Measurements from ENCODE around the gene INTS3.
A peak's percentile ranks its signal among the peaks of the same experiment; 100 is the strongest.
"Not testable (repeated sequence)": the region's sequence is repeated elsewhere in the genome, so short reads cannot be mapped to it uniquely, and the experiment has no call there.

INTS3 gene

DNA sequence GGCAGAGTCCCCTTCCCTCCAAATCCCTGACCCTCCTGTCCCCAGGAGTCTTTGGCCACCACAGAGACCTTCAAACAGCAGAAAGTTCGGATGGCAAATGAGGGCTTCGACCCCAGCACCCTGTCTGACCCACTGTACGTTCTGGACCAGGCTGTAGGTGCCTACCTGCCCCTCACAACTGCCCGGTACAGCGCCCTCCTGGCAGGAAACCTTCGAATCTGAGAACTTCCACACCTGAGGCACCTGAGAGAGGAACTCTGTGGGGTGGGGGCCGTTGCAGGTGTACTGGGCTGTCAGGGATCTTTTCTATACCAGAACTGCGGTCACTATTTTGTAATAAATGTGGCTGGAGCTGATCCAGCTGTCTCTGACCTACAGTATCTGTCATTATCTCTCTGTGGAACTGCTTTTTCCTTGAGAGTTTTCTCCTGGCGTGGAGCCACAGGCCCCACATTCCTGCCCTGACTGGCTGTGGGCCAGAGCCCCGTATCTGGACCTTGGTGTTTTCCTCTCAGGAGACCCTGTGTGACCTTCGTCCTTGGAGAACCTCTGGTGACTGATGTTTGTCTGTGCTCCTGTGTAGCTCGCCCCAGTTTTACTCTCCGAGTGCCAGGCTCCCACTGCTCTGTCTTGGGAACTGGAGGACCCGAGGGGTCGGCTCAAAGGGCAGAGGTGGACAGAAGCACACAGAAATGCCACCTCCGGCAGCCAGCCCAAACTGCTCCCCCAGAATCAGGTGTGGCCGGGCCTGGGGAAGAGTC, 52.1 kb downstream of the INTS3 start:
- no peak for DNase-seq

DNA sequence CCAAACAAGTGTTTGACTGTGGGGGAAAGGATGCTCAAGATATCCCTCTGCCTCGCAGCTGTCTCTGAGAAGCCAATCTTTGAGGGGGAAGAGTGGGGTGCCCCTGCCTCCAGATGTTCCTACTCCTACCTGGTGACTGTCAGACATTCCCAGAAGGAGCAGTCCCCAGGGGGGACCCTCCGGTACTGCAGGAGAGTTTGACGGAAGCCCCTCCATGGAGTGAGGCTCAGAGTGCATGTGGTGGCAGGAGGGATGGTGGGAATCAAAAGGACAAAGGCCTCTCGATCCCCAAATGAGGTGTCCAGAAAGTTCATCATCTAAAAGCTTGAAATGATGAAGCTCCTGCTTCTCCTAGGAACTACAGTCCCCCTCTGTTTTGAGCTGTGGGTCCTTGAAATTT, 52.7 kb downstream of the INTS3 start:
- DNase-seq: no peak

DNA sequence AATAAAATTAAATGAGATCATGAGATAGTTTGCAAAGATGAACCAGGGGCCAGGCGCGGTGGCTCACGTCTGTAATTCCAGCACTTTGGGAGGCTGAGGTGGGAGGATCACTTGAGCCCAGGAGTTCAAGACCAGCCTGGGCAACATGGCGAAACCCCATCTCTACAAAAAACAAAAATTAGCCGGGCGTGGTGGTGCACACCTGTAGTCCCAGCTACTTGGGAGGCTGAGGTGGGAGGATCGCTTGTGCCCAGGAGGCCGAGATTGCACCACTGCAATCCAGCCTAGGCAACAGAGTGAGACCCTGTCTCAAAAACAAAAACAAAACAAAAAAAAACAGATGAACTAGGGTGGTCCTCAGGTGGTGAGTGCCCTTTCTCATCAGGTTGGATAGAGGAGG, 54.8 kb downstream of the INTS3 start:
- DNase-seq: not testable (repeated sequence)

DNA sequence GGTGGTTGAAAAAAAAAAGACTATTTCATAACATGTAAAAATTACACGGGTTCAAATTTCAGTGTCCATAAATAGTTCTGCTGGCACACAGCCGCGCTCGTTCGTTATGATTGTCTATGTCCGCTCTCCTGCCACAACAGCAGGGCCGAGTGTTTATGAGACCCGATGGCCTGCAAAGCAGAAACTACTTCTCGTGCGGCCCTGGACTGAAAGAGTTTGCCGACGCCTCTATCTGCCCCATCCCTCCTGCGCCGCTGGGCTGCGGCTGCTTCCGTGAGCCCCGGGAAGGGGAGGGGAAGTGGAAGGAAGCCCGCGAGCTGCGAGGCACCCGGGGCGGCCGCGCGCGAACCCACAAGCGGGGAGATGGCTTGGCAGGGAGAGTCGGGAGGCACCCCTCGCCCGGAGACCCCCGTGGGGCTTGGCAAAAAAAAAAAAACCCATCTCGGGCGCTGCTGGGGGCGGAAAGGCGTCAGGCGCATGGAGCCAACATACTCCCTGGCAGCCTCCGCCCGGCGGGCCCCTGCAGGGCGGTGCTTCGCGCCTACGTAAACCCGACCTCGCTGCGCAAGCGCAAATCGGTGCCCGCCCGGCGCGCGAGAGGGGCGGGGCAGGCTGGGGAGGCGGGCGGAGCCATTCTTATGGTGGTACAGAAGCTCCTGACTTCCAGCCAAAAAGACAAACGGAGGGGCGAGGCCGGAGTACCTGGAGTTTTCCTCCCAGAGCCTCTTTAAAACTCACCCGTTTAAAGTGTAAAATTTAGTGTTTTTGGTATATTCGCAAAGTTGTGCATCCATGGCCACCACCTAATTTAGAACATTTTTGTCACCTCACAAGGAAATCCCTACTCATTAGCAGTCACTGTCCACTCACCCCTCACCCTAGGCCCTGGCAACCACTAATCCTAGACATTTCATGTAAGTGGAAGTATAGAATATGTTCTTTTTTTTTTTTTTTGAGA, 55.7 kb downstream of the INTS3 start:
- DNase-seq: peak; percentile 84 to 97

DNA sequence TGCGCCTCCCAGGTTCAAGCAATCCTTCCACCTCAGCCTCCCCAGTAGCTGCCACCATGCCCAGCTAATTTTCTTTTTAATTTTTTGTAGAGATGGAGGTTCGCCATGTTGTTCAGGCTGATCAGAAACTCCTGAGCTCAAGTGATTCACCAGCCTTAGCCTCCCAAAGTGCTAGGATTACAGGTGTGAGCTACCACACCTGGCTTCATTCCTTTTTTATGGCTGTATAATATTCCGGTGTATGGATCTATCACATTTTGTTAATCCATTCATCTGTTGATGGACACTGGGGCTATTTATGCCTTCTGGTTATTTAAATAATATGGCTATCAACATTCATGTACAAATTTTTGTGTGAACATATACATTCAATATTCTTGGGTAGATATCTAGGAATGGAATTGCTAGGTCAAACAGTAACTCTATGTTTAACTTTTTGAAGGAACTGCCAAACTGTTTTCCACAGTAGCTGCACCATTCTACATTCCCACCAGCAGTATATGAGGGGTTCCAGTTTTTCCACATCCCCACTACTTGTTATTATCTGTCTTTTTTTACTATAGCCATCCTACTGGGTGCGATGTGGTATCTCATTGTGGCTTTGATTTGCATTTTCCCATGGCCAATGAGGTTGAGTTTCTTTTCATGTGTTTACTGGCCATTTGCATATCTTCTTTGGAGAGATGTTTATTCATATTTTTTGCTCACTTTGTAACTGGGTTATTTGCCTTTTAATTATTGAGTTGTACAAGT, 58.4 kb downstream of the INTS3 start:
- no peak for DNase-seq

DNA sequence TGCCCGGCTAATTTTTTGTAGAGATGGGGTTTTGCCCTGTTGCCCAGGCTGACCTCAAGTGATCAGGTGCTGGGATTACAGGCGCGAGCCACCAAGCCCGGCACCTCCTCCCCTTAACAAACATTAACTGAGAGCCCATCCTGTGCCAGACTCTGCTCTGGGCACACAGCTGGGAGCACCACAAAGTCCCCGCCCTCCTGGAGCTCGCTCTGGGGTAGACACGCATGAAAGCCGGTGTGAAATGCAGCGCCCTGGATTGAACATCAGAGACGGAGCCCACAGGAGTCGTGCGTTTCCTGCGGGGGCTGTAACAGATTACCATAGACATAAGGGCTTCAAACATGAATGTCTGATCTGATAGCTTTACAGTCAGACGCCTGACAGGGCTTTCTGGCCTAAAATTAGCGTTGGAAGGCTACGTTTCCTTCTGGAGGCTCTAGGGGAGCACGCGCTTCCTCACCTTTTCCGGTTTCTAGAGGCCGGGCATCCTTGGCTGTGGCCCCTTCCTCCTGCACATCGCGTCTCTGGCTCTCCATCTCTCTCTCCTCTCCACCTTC, 61.7 kb downstream of the INTS3 start:
- DNase-seq: no peak

DNA sequence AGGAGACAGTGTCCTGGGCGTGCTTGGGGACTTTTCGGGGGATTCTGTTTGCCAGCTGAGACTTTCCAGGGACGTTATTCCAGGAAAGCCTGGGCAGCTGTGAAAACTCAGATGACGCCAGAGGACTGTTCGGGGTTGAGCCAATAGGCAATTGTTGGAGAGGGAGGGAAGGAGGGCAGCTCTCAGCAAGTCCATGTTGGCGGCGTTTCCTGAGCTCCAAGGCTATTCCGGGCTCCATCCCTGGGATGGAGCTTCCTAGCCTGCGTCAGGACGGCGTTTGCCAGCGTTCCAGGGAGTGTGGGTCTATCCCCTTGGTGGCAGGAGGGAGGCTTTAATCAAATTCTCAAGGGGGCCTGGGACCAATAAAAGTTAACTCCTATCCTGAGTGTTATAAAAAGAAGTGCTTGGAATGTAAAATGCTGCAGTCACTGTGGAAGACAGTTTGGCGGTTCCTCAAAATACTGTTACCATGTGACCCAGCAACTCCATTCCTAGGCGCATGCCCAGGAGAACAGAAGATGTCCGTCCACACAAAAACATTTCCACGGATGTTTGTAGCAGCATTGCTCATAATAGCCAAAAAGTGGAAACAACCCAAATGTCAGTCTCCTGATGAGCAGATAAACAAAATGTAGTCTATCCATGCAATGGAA, 62.6 kb downstream of the INTS3 start:
- DNase-seq: no peak

DNA sequence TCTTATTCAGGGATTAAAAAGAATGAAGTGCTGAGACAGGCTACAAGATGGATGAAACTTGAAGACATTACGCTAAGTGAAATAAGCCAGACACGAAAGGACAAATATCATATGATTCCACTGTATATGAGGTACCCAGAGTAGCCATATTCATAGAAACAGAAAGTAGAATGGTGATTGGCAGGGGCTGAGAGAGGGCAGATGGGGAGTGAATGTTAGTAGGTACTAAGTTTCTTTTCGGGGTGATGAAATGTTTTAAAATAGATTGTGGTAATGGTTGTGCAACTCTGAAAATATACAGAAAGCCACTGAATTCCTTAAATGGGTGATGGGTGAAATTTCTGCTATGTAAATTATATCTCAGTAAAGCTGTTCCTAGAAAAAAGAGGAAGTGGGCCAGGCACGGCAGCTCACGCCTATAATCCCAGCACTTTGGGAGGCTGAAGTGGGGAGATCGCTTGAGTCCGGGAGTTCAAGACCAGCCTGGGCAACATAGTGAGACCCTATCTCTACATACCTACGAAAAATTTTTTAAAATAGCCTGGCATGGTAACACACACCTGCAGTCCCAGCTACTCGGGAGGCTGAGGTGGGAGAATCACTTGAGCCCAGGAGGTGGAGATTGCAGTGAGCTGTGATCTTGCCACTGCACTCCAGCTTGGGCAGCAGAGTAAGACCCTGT, 63.3 kb downstream of the INTS3 start:
- DNase-seq: no peak

DNA sequence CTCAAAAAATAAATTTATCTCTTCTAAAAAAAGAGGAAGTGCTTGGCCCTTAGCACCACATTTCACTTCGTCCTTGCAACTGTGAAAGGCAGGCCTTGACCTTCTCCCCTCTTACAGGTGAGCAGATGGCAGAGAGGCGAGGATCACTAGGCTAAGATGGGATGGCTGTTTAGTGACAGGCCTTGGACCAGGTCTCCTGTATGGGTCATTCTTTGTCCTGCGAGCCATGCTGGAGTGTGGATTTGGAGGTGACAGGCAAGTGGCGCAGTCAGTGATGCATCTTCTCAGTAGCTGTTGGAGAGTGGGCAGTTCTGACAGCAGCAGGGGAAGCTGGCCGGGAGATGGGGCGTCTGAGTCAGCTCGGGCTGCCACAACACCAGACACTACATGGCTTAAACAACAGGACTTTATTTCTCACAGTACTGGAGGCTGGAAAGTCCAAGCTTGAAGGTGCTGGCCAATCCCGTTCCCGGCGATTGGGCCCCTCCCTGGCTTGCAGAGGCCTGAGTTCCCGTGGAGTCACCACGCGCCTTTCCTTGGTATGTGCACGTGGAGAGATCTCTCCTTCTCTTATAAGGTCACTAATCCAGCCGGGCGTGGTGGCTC, 63.9 kb downstream of the INTS3 start:
- DNase-seq: no peak

DNA sequence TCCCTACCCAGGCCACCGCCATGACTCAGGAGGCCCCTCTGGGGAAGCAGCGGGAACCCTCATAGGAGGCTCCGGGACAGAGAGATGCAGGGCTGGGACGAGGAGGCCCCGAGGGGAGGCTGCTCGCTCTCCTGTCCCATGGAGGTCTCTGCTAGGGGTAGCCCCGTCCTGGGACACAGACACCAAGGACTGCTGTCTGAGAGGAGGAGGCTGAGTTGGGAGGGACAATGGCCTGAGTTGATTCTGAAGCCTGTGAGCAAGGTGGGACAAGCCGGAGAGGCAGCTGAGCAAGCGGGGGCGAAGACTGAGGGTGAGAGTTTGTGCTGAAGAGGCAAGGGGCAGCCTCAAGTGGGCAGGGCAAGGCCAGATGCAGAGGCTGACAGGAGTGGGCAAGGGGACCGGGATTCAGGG, 64.8 kb downstream of the INTS3 start:
- DNase-seq: no peak

DNA sequence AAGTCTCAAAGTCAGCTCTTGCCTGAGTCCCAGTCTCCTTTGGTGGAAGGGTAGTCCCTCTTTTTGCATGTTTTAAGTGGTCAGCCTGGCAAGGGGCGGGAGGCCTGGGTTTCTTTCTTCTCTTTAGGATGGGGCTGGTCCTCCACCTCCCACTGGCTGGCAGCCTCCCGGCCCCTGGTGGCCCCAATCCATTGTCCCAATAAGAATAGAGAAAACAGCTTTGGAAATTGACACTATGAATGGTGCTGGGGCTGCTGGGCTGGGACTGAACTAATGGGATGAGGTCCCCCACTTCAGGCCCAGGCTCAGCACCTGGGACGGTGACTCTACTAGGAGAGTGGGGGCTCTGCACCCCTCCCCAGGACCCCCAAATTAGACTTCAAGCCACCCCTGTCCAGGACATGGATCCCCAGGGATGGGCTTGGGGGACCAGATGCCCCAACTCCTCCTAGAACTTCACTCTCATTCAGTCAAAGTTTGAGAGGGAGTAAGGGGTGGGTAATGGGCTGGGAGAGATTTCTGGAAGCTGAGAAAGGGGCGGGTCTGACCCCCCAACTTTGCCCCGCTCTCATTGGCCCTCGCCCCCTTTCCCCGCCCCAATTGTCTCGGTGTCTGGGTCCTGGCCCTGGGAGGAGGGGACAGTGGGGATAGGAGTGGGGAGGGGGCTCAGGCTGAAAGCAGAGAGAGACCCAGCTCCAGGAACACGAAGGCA, 65.6 kb downstream of the INTS3 start:
- DNase-seq: no peak

DNA sequence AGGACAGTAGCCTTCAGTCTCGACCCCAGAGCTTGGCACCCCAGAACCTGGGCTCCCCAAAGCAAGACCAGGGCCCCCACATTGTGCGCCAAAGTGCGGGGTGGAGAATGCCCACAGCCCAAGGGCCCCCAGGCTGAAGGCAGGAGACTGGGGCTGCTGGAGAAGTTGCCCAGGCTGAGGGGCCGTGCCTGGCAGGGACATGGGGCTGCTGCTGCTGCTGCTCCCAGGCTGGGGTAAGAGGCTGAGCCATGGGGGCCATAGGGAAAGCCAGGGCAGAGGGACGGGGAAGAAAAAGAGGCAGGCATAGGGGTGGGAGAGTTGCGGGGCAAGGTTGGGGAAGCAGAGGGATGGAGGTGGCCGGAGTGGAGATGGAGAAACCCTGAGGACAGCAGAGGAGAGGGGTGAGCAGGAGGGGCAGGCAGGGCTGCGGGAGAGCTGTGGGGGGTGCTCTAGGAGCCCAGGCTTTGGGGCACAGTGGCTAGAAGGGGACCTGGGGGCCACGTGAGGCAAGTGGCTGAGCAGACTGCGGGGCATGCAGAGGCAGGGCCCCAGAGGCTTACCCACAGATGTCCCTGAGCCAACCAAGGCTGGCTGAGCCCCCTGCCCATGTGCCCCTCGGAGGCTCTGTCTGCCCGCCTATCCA, 66.2 kb downstream of the INTS3 start:
- DNase-seq: no peak

DNA sequence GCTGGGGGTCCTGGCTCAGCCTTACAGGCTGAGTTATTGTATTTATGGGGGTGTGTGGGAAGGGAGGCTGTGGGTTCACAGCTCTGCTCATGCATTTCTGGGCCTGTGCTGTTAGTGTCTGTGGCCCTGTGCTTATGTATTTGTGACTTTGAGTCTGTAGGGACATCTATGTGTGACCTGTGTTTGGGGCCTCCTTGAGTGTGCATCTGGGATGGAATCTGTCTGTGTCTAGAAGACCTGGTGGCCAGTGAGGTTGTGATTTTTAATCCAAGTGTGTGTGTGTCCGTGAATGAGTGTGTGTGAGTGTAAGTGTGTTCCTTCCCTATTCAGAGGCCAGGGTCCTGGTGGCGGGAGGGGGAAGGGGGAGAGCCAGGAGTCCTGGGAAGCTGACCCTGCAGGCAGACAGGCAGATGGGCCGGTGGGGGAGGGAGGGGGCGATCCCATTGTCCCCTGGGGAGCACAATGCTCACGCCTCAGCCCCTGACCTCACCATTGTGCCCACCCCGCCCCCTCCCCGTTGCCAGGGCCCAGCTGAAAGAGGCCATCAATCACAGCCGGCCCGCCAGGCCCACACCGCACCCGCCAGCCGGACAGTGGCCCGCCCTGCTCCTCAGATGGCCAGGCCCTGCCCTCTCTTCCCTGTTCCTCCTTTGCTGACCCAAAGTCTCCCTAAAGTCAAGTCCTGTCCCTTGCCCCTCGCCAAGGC, 66.9 kb downstream of the INTS3 start:
- DNase-seq: no peak

DNA sequence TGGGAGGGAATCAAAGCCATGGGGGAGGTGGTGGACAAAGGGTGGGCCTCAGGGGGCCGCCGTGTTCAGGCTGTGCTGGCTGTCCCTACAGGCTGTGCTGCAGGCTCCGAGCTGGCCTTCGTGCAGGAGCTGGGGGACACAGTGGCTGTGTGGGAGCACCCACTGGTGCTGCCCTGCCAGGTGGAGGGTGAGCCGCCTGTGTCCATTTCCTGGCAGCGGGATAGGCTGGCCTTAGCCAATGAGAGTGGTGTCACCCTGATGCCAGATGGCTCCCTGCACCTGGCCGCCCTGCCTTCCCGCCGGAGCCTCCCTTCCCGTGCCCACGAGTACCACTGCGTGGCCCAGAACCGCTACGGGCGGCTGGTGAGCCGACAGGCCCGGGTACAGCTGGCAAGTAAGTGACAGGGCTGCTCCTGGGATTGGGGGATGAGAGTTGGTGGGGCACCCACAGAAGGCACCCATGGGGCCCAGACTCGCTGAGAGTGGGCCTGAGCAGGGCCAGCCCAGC, 67.5 kb downstream of the INTS3 start:
- DNase-seq: no peak

DNA sequence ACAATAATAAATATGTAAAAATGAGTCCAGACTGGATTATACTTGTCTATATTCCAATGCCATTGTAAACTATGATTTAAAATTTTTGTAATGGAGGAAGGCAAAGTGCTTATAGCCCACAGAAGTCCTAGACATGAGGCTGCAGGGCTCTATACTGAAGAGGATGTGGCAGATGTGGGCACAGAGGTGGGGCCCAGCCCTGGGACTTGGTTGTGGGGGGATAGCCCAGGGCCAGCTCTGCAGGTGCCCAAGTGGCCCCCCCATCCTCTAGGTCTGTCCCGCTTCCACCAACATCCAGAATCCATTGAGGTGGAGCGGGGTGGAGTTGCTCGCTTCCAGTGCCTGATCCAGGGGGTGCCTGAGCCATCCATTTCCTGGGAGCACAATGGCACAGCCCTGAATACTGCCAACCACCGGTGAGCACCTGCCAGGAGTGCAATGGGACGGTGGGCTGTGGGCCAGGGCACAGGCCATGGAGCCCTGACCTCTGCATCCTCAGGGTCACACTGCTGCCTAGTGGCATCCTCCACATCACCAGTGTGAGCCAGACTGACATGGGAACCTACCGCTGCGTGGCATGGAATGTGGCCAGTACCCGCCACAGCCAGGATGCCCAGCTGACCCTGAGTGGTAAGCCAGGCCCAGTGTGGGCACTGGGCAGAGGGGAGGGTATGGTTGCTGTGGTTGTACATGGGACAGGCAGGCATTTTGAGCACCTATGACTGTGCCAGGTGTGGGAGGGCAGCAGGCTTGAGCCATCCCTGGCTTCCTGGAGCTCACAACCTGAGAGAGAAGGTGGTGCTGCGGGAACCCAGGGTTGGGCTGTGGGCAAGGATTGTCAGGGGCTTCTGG, 68.3 kb downstream of the INTS3 start:
- DNase-seq: no peak

DNA sequence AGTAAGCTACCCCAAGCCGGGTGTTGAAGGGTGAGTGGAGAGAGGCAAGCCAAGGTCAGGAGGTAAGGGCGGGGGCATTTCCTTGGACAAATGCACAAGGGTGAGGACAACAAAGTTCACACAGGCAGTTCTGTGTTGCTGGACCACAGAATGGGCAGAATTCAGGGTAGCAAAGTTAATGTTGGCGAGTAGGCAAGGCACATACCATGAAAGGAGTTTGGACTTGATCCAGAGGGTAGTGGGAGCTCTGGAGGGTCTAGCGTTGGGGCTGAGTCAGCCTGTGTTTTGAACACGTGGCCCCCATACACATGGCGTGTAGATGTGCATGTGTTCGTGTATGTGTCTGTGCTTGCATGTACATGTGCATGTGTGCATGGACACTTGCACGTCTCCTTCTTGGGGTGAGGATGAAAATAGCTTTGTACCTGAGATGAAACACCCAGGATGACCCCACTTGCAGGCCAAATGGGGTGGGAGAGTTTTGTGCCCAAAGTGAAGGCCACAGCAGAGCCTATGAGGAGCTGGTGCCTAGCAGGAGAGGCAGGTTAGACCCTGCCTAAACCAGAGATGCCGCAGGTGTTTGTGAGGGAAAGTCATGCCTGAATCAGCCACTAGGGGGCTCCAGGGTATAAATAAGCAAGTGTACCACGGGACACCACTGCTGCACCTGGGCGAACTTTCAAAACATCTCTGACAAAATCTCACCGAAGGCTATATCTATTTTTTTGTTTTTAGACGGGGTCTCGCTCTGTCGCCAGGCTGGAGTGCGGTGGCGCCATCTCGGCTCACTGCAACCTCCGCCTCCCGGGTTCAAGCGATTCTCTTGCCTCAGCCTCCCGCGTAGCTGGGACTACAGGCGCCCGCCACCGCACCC, 69.2 kb downstream of the INTS3 start:
- peak; percentile 67 to 81 for DNase-seq

DNA sequence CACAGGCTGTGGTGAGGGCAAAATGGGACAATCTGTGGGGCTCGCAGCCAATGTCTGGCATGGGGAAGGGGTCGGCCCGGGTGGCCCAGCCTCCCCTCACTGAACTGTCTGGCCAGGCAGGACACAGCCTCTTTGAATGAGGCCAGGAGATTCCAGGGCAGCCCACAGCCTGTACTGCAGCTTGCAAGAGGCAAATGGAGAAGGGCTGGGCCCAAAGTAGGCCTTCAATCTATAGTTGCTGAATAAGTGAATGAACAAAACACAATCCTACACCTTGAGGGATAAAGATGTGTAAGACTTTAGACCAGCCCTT, 70.6 kb downstream of the INTS3 start:
- DNase-seq: no peak

Measured in NCI-H446 (cell line).